WTC11 (cell line): ENCODE data around the gene TRAF7. TPM values are rescaled to one million over a fixed set of nuclear protein-coding genes. Genes with fewer than 3 reads are reported as not detected.

Source experiments
- ATAC-seq: fragments of 200-7000 bp; cut with Tn5 transposase; 2 replicates; pipeline ENCODE4 v1.10.0; 2021; ENCODE audit warnings: mild to moderate bottlenecking, moderate library complexity
- CTCF ChIA-PET: fragments of 300-600 bp; sonication (Branson Sonifier 250); formaldehyde crosslinking; loops from one replicate; lab custom pipeline; 2021; ENCODE audit warnings: antibody characterized with exemption; lab: Charles Lee
- POLR2A ChIA-PET: fragments of 350-600 bp; sonication (Branson Sonifier 250); formaldehyde crosslinking; loops from one replicate; lab custom pipeline; 2021; ENCODE audit warnings: antibody characterized with exemption; lab: Charles Lee
- DNase-seq: peaks from one replicate; pipeline ENCODE4 v3.0.0; 2021; ENCODE audit warnings: low spot score
- H3K27ac Mint-ChIP-seq: 2 replicates; pipeline ENCODE4 v1.8.0; 2021; ENCODE audit warnings: mixed read lengths
- H3K27me3 Mint-ChIP-seq: 2 replicates; pipeline ENCODE4 v1.8.0; 2021; ENCODE audit warnings: low read depth, mild to moderate bottlenecking, moderate library complexity, mixed read lengths
- H3K36me3 Mint-ChIP-seq: 2 replicates; pipeline ENCODE4 v1.8.0; 2021; ENCODE audit warnings: mixed read lengths
- H3K4me1 Mint-ChIP-seq: 2 replicates; pipeline ENCODE4 v1.8.0; 2022; ENCODE audit warnings: mixed read lengths
- H3K4me3 Mint-ChIP-seq: 2 replicates; pipeline ENCODE4 v1.8.0; 2021; ENCODE audit warnings: mild to moderate bottlenecking, moderate library complexity, mixed read lengths
- H3K9me3 Mint-ChIP-seq: 2 replicates; pipeline ENCODE4 v1.8.0; 2021; ENCODE audit warnings: mixed read lengths
- AFF4 ChIP-seq: sonication (generic); formaldehyde crosslinking; IDR thresholded peaks from 2 replicates; pipeline ENCODE4 v1.8.1; 2023; ENCODE audit warnings: mild to moderate bottlenecking, missing genetic modification reagents, borderline replicate concordance
- ATF1 ChIP-seq: sonication (generic); formaldehyde crosslinking; IDR thresholded peaks from 2 replicates; pipeline ENCODE4 v1.8.1; 2023; ENCODE audit warnings: mild to moderate bottlenecking, moderate library complexity, missing genetic modification reagents
- CREM ChIP-seq: sonication (generic); formaldehyde crosslinking; IDR thresholded peaks from 2 replicates; pipeline ENCODE4 v1.8.1; 2022; ENCODE audit warnings: mild to moderate bottlenecking, missing genetic modification reagents, moderate library complexity
- E2F1 ChIP-seq: sonication (generic); formaldehyde crosslinking; IDR thresholded peaks from 2 replicates; pipeline ENCODE4 v1.8.0; 2022; ENCODE audit warnings: mild to moderate bottlenecking, missing genetic modification reagents
- E2F5 ChIP-seq: sonication (generic); formaldehyde crosslinking; IDR thresholded peaks from 2 replicates; pipeline ENCODE4 v1.8.1; 2022; ENCODE audit warnings: mild to moderate bottlenecking, moderate library complexity, missing genetic modification reagents
- EMX1 ChIP-seq: fragments of 250-450 bp; sonication (Bioruptor Pico); IDR thresholded peaks from 2 replicates; pipeline ENCODE4 v1.8.0; 2021; ENCODE audit warnings: mild to moderate bottlenecking
- ESRRA ChIP-seq: sonication (generic); formaldehyde crosslinking; IDR thresholded peaks from 2 replicates; pipeline ENCODE4 v1.8.1; 2022; ENCODE audit warnings: mild to moderate bottlenecking, missing genetic modification reagents, borderline replicate concordance
- ETV6 ChIP-seq: sonication (generic); formaldehyde crosslinking; IDR thresholded peaks from 2 replicates; pipeline ENCODE4 v1.8.1; 2022; ENCODE audit warnings: mild to moderate bottlenecking, missing genetic modification reagents
- FOXJ3 ChIP-seq: sonication (generic); formaldehyde crosslinking; IDR thresholded peaks from 2 replicates; pipeline ENCODE4 v1.9.0; 2021; ENCODE audit warnings: missing genetic modification reagents, mild to moderate bottlenecking, borderline replicate concordance
- FOXK1 ChIP-seq: sonication (generic); formaldehyde crosslinking; IDR thresholded peaks from 2 replicates; pipeline ENCODE4 v1.8.0; 2022; ENCODE audit warnings: mild to moderate bottlenecking, moderate library complexity, missing genetic modification reagents
- HMGXB4 ChIP-seq: sonication (generic); formaldehyde crosslinking; IDR thresholded peaks from 2 replicates; pipeline ENCODE4 v1.8.1; 2023; ENCODE audit warnings: mild to moderate bottlenecking, moderate library complexity, missing genetic modification reagents
- IRF2 ChIP-seq: sonication (generic); formaldehyde crosslinking; IDR thresholded peaks from 2 replicates; pipeline ENCODE4 v1.8.0; 2022; ENCODE audit warnings: low read depth, missing genetic modification reagents, borderline replicate concordance
- NFE2L1 ChIP-seq: sonication (generic); formaldehyde crosslinking; IDR thresholded peaks from 2 replicates; pipeline ENCODE4 v1.8.1; 2023; ENCODE audit warnings: missing genetic modification reagents
- OVOL2 ChIP-seq: fragments of 250-450 bp; sonication (Bioruptor Pico); IDR thresholded peaks from 2 replicates; pipeline ENCODE4 v1.9.0; 2021; ENCODE audit warnings: mild to moderate bottlenecking, borderline replicate concordance
- RELA ChIP-seq: sonication (generic); formaldehyde crosslinking; IDR thresholded peaks from 2 replicates; pipeline ENCODE4 v1.8.1; 2022; ENCODE audit warnings: missing genetic modification reagents, mild to moderate bottlenecking, borderline replicate concordance
- SP1 ChIP-seq: sonication (generic); formaldehyde crosslinking; conservative IDR thresholded peaks from 2 replicates; pipeline ENCODE4 v1.8.1; 2022; ENCODE audit warnings: missing genetic modification reagents
- TEAD4 ChIP-seq: sonication (generic); formaldehyde crosslinking; IDR thresholded peaks from 2 replicates; pipeline ENCODE4 v1.8.0; 2022; ENCODE audit warnings: mild to moderate bottlenecking, missing genetic modification reagents
- ZBTB21 ChIP-seq: sonication (generic); formaldehyde crosslinking; IDR thresholded peaks from 2 replicates; pipeline ENCODE4 v1.8.1; 2023; ENCODE audit warnings: mild to moderate bottlenecking, missing genetic modification reagents, borderline replicate concordance
- ZBTB43 ChIP-seq: sonication (generic); formaldehyde crosslinking; IDR thresholded peaks from 2 replicates; pipeline ENCODE4 v1.8.1; 2023; ENCODE audit warnings: mild to moderate bottlenecking, missing genetic modification reagents
- ZMAT4 ChIP-seq: fragments of 250-450 bp; sonication (Bioruptor Pico); IDR thresholded peaks from 2 replicates; pipeline ENCODE4 v1.9.0; 2021; ENCODE audit warnings: mild to moderate bottlenecking
- ZNF138 ChIP-seq: sonication (generic); formaldehyde crosslinking; conservative IDR thresholded peaks from 2 replicates; pipeline ENCODE4 v1.8.1; 2022; ENCODE audit warnings: mild to moderate bottlenecking, moderate library complexity, missing genetic modification reagents
- ZNF263 ChIP-seq: sonication (generic); formaldehyde crosslinking; IDR thresholded peaks from 2 replicates; pipeline ENCODE4 v1.8.1; 2022; ENCODE audit warnings: low read depth, mild to moderate bottlenecking, moderate library complexity, missing genetic modification reagents
- ZNF317 ChIP-seq: sonication (generic); formaldehyde crosslinking; IDR thresholded peaks from 2 replicates; pipeline ENCODE4 v1.8.1; 2023; ENCODE audit warnings: low read depth, mild to moderate bottlenecking, moderate library complexity, missing genetic modification reagents, borderline replicate concordance
- ZNF671 ChIP-seq: fragments of 250-450 bp; sonication (Bioruptor Pico); IDR thresholded peaks from 2 replicates; pipeline ENCODE4 v1.8.0; 2021; ENCODE audit warnings: mild to moderate bottlenecking
- total RNA-seq: library from RNA; stranded (reverse); gene quantifications from 3 replicates; pipeline ENCODE4 v1.2.3, GENCODE V29; 2021

The TRAF7 gene
- total RNA-seq, 1 experiment from 2014 or later, result 148 TPM

GRCh38 chr16:2211923-2212347 lies 56.4 kb downstream of the TRAF7 start:
- no peaks in the 10 kb centered on the region for H3K27me3 Mint-ChIP-seq
- H3K9me3 Mint-ChIP-seq, result no peaks in the 10 kb centered on the region
- H3K27ac Mint-ChIP-seq, result peak overlapping the region; percentile 36
- CTCF ChIA-PET, result interaction anchor here (0.7 to 3.4 kb wide), 2 partner anchors 17 to 72 kb away, joined by 3 to 28 read pairs; no protein-coding TSS in a partner anchor
- TF ChIP-seq E2F1 (CRISPR knock-in tag), result no peak
- TF ChIP-seq FOXJ3 (CRISPR knock-in tag), result no peak
- TF ChIP-seq ZNF317 (CRISPR knock-in tag), result no peak
- TF ChIP-seq ZNF138, result no peak
- TF ChIP-seq IRF2 (CRISPR knock-in tag), result no peak
- TF ChIP-seq ATF1, result no peak
- no peak for TF ChIP-seq CREM
- no peak for TF ChIP-seq OVOL2 (CRISPR knock-in tag)
- TF ChIP-seq ZMAT4 (CRISPR knock-in tag), result no peak
- TF ChIP-seq FOXK1 (CRISPR knock-in tag), result 0 out of 2 replicates have a peak, but pooled peaks have one; percentile 30
- 0 out of 2 replicates have a peak, but pooled peaks have one; percentile 36 for TF ChIP-seq ETV6 (CRISPR knock-in tag)
- TF ChIP-seq E2F5 (CRISPR knock-in tag), result no peak
- TF ChIP-seq ZNF671 (CRISPR knock-in tag), result no peak
- POLR2A ChIA-PET, result interaction anchor here (1.5 kb wide), 1 partner anchor 17 kb away, joined by 5 read pairs; no protein-coding TSS in a partner anchor
- ATAC-seq (no peak), DNase-seq (no peak)
- peaks cover 22% of the 10 kb centered on the region for H3K36me3 Mint-ChIP-seq
- peak overlapping the region; percentile 52 for H3K4me3 Mint-ChIP-seq
- peaks cover 28% of the 10 kb centered on the region for H3K4me1 Mint-ChIP-seq

GRCh38 chr16:2212362-2213324 lies 57.1 kb downstream of the TRAF7 start:
- Mint-ChIP-seq H3K27me3 (no peaks in the 10 kb centered on the region), H3K9me3 (no peaks in the 10 kb centered on the region), H3K36me3 (peaks cover 18% of the 10 kb centered on the region), H3K4me3 (peak overlapping the region; percentile 74), H3K4me1 (peaks cover 26% of the 10 kb centered on the region), H3K27ac (peak overlapping the region; percentile 53)
- ATAC-seq (no peak), DNase-seq (no peak)
- POLR2A ChIA-PET, result no interaction called here
- CTCF ChIA-PET, result no interaction called here
- TF ChIP-seq ESRRA (no peak), EMX1 (CRISPR knock-in tag) (no peak), RELA (CRISPR knock-in tag) (no peak), ZNF263 (CRISPR knock-in tag) (no peak), SP1 (no peak), AFF4 (CRISPR knock-in tag) (no peak), HMGXB4 (CRISPR knock-in tag) (no peak), ETV6 (CRISPR knock-in tag) (no peak), TEAD4 (no peak), ZBTB43 (CRISPR knock-in tag) (no peak), NFE2L1 (CRISPR knock-in tag) (no peak), ZBTB21 (CRISPR knock-in tag) (no peak)
